ENCODE data around the gene HAGH. TPM values are rescaled to one million over a fixed set of nuclear protein-coding genes. Genes with fewer than 3 reads are reported as not detected.

Gene HAGH
- total RNA-seq, 1 donor from 2014 or later = 35.9 TPM

DNA sequence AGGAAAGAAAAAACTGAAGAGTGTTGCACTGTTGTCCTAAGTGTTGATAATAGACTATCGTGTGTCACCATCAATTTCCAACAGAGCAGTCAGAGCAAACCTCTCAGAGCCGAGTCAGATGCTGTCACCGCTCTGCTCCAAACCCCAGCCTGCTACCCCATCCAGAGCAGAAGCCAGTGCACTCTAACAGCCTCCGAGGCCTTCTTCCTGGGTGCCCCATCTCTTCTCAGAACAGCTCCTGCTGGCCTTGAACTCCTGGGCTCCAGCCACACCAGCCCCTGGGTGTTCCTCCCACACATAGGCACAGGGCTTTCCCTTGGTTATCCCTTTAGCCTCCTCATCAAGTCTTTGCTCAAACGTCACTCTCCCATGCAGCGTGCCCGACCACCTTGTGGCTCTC, 24.4 kb upstream of the HAGH start:
- H2AFZ ChIP-seq (ENCODE audit: low read depth, low read length) = no peak overlapping the region
- Mint-ChIP-seq H3K9me3 (ENCODE audit: unreplicated experiment) (peaks cover 2% of the 10 kb centered on the region), H3K36me3 (ENCODE audit: low read depth, unreplicated experiment) (no peaks in the 10 kb centered on the region), H3K4me3 (ENCODE audit: unreplicated experiment) (no peak overlapping the region), H3K27ac (ENCODE audit: unreplicated experiment) (no peak overlapping the region), H3K27me3 (ENCODE audit: low read depth, unreplicated experiment) (peaks cover 68% of the 10 kb centered on the region), H3K4me1 (ENCODE audit: low read depth, unreplicated experiment) (no peaks in the 10 kb centered on the region)
- no peak overlapping the region for H3K27ac ChIP-seq (ENCODE audit: low read depth, low read length)
- no peak for TF ChIP-seq CTCF (IDR thresholded peaks at IDR 0.05; ENCODE audit: insufficient read depth, low read depth, low read length)
- no peak for TF ChIP-seq EZH2 (IDR thresholded peaks at IDR 0.05; ENCODE audit: insufficient read depth, low read length)
- no peak overlapping the region for H3K4me3 ChIP-seq (ENCODE audit: insufficient read depth, low read depth, low read length)
- FAIRE-seq (no peak), DNase-seq (ENCODE audit: low read depth) (no peak)
- H4K20me1 ChIP-seq (ENCODE audit: insufficient read depth, low read length) = no peaks in the 10 kb centered on the region
- no peak overlapping the region for H3K9ac ChIP-seq (ENCODE audit: low read length)
- H3K36me3 ChIP-seq (ENCODE audit: insufficient read depth, low read length) = no peaks in the 10 kb centered on the region
- H3K4me2 ChIP-seq (ENCODE audit: low read length) = no peak overlapping the region
- no peaks in the 10 kb centered on the region for H3K9me3 ChIP-seq (ENCODE audit: insufficient read depth, low read depth, low read length)
- no peaks in the 10 kb centered on the region for H3K4me1 ChIP-seq (ENCODE audit: insufficient read depth, low read length)
- peaks cover 34% of the 10 kb centered on the region for H3K27me3 ChIP-seq (ENCODE audit: insufficient read depth, low read length)
- H3K79me2 ChIP-seq (ENCODE audit: insufficient read depth, low read length) = no peaks in the 10 kb centered on the region

DNA sequence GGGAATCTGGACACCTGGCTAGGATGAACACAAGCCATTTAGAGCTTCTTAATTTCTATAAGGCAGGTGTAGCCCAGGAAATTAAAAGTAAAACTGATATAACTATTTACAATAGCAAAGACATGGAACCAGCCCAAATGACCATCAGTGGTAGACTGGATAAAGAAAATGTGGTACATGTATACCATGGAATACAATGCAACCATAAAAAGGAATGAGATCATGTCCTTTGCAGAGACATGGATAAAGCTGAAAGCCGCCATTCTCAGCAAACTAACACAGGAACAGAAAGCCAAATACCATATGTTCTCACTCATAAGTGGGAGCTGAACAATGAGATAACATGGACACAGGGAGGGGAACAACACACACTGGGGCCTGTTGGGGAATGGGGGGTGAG, 19.8 kb upstream of the HAGH start:
- DNase-seq (ENCODE audit: low read depth) (no peak), FAIRE-seq (no peak)
- Histone ChIP-seq H3K27me3 (ENCODE audit: insufficient read depth, low read length) (peaks cover 16% of the 10 kb centered on the region), H4K20me1 (ENCODE audit: insufficient read depth, low read length) (no peaks in the 10 kb centered on the region), H3K27ac (ENCODE audit: low read depth, low read length) (no peak overlapping the region), H3K36me3 (ENCODE audit: insufficient read depth, low read length) (no peaks in the 10 kb centered on the region), H3K4me1 (ENCODE audit: insufficient read depth, low read length) (no peaks in the 10 kb centered on the region), H3K4me2 (ENCODE audit: low read length) (no peak overlapping the region), H3K9me3 (ENCODE audit: insufficient read depth, low read depth, low read length) (no peaks in the 10 kb centered on the region), H2AFZ (ENCODE audit: low read depth, low read length) (no peak overlapping the region), H3K79me2 (ENCODE audit: insufficient read depth, low read length) (no peaks in the 10 kb centered on the region), H3K9ac (ENCODE audit: low read length) (no peak overlapping the region), H3K4me3 (ENCODE audit: insufficient read depth, low read depth, low read length) (no peak overlapping the region)
- TF ChIP-seq CTCF (IDR thresholded peaks at IDR 0.05; ENCODE audit: insufficient read depth, low read depth, low read length) (no peak), EZH2 (IDR thresholded peaks at IDR 0.05; ENCODE audit: insufficient read depth, low read length) (no peak)
- peaks cover 36% of the 10 kb centered on the region for H3K27me3 Mint-ChIP-seq (ENCODE audit: low read depth, unreplicated experiment)
- H3K9me3 Mint-ChIP-seq (ENCODE audit: unreplicated experiment) = peaks cover 4% of the 10 kb centered on the region
- H3K4me1 Mint-ChIP-seq (ENCODE audit: low read depth, unreplicated experiment) = no peaks in the 10 kb centered on the region
- H3K27ac Mint-ChIP-seq (ENCODE audit: unreplicated experiment) = no peak overlapping the region
- no peaks in the 10 kb centered on the region for H3K36me3 Mint-ChIP-seq (ENCODE audit: low read depth, unreplicated experiment)
- H3K4me3 Mint-ChIP-seq (ENCODE audit: unreplicated experiment) = no peak overlapping the region

DNA sequence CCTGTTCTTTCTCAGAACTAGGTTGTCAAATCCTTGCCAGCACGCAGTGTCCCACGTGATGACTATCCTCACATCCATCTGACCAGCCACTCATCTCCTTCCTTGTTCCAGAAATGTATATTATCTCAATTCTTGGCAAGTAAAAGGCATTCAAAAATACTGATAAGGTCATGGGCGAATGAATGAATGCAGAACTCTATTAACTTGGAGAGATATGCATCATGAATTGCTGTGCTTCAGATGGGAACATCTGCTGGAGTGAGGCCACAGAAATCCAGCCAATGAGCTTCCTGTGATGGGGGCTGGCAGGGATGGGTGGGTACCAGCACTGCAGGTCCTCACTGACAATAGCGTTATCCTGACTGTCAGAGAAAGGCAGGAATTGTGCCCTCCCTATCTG, 19.4 kb upstream of the HAGH start:
- Histone ChIP-seq H3K4me2 (ENCODE audit: low read length) (no peak overlapping the region), H3K79me2 (ENCODE audit: insufficient read depth, low read length) (no peaks in the 10 kb centered on the region), H3K36me3 (ENCODE audit: insufficient read depth, low read length) (no peaks in the 10 kb centered on the region), H3K4me3 (ENCODE audit: insufficient read depth, low read depth, low read length) (no peak overlapping the region), H3K27me3 (ENCODE audit: insufficient read depth, low read length) (peaks cover 11% of the 10 kb centered on the region), H2AFZ (ENCODE audit: low read depth, low read length) (no peak overlapping the region), H3K9me3 (ENCODE audit: insufficient read depth, low read depth, low read length) (no peaks in the 10 kb centered on the region), H3K4me1 (ENCODE audit: insufficient read depth, low read length) (no peaks in the 10 kb centered on the region), H3K9ac (ENCODE audit: low read length) (no peak overlapping the region), H4K20me1 (ENCODE audit: insufficient read depth, low read length) (no peaks in the 10 kb centered on the region), H3K27ac (ENCODE audit: low read depth, low read length) (no peak overlapping the region)
- H3K27ac Mint-ChIP-seq (ENCODE audit: unreplicated experiment) = no peak overlapping the region
- peaks cover 3% of the 10 kb centered on the region for H3K9me3 Mint-ChIP-seq (ENCODE audit: unreplicated experiment)
- no peaks in the 10 kb centered on the region for H3K4me1 Mint-ChIP-seq (ENCODE audit: low read depth, unreplicated experiment)
- no peaks in the 10 kb centered on the region for H3K36me3 Mint-ChIP-seq (ENCODE audit: low read depth, unreplicated experiment)
- FAIRE-seq = no peak
- peaks cover 31% of the 10 kb centered on the region for H3K27me3 Mint-ChIP-seq (ENCODE audit: low read depth, unreplicated experiment)
- no peak for DNase-seq (ENCODE audit: low read depth)
- no peak overlapping the region for H3K4me3 Mint-ChIP-seq (ENCODE audit: unreplicated experiment)
- TF ChIP-seq EZH2 (IDR thresholded peaks at IDR 0.05; ENCODE audit: insufficient read depth, low read length) = no peak
- no peak for TF ChIP-seq CTCF (IDR thresholded peaks at IDR 0.05; ENCODE audit: insufficient read depth, low read depth, low read length)
